ENCODE results near the gene PELI2. TPM values are rescaled to one million over a fixed set of nuclear protein-coding genes. Genes with fewer than 3 reads are reported as not detected.

PELI2 gene
- total RNA-seq, 1 experiment from 2014 or later, result 23.5 TPM

DNA sequence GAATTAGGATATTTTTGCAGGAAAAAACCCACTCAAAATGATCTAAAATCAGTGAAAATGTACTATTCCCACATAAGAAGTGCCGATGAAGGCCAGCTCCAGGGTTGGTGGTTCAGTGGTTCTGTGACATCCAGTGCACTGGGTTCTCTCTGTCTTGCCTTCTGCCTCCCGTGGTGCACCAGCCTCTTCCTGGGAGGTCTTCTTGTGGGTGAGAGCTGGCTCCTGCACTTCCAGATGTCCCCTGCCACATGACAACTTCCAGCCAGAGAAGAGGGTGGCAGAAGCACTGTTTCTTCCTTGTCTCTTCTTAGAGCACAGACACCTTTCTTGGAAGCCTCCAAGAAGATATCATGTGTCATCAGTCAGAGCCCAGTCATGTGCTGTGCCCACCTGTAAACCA is 170.9 kb downstream of the PELI2 start:
- CTCF ChIA-PET, result no interaction called here
- Mint-ChIP-seq H3K4me1 (no peaks in the 10 kb centered on the region), H3K36me3 (peaks cover 3% of the 10 kb centered on the region; the same call in 1 of the 2 replicates), H3K4me3 (no peak overlapping the region), H3K27ac (no peak overlapping the region), H3K9me3 (no peaks in the 10 kb centered on the region), H3K27me3 (ENCODE audit: low read depth) (no peaks in the 10 kb centered on the region)
- ATAC-seq (no peak), DNase-seq (ENCODE audit: low spot score) (no peak)
- POLR2A ChIA-PET, result no interaction called here
- TF ChIP-seq NR3C1 (CRISPR knock-in tag; conservative IDR thresholded peaks at IDR 0.05; ENCODE audit: low read depth), result no peak
- TF ChIP-seq, protein P1, sequence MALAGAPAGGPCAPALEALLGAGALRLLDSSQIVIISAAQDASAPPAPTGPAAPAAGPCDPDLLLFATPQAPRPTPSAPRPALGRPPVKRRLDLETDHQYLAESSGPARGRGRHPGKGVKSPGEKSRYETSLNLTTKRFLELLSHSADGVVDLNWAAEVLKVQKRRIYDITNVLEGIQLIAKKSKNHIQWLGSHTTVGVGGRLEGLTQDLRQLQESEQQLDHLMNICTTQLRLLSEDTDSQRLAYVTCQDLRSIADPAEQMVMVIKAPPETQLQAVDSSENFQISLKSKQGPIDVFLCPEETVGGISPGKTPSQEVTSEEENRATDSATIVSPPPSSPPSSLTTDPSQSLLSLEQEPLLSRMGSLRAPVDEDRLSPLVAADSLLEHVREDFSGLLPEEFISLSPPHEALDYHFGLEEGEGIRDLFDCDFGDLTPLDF (CRISPR knock-in tag; IDR thresholded peaks at IDR 0.05), result no peak
- TF ChIP-seq, protein P2, sequence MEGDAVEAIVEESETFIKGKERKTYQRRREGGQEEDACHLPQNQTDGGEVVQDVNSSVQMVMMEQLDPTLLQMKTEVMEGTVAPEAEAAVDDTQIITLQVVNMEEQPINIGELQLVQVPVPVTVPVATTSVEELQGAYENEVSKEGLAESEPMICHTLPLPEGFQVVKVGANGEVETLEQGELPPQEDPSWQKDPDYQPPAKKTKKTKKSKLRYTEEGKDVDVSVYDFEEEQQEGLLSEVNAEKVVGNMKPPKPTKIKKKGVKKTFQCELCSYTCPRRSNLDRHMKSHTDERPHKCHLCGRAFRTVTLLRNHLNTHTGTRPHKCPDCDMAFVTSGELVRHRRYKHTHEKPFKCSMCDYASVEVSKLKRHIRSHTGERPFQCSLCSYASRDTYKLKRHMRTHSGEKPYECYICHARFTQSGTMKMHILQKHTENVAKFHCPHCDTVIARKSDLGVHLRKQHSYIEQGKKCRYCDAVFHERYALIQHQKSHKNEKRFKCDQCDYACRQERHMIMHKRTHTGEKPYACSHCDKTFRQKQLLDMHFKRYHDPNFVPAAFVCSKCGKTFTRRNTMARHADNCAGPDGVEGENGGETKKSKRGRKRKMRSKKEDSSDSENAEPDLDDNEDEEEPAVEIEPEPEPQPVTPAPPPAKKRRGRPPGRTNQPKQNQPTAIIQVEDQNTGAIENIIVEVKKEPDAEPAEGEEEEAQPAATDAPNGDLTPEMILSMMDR (IDR thresholded peaks at IDR 0.05), result no peak
- TF ChIP-seq, protein P3, sequence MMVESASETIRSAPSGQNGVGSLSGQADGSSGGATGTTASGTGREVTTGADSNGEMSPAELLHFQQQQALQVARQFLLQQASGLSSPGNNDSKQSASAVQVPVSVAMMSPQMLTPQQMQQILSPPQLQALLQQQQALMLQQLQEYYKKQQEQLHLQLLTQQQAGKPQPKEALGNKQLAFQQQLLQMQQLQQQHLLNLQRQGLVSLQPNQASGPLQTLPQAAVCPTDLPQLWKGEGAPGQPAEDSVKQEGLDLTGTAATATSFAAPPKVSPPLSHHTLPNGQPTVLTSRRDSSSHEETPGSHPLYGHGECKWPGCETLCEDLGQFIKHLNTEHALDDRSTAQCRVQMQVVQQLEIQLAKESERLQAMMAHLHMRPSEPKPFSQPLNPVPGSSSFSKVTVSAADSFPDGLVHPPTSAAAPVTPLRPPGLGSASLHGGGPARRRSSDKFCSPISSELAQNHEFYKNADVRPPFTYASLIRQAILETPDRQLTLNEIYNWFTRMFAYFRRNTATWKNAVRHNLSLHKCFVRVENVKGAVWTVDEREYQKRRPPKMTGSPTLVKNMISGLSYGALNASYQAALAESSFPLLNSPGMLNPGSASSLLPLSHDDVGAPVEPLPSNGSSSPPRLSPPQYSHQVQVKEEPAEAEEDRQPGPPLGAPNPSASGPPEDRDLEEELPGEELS (CRISPR knock-in tag; IDR thresholded peaks at IDR 0.05), result no peak
- no peak for TF ChIP-seq NFE2L1 (CRISPR knock-in tag; IDR thresholded peaks at IDR 0.05)
- TF ChIP-seq PRRX2 (CRISPR knock-in tag; IDR thresholded peaks at IDR 0.05), result no peak
- TF ChIP-seq, protein P4, sequence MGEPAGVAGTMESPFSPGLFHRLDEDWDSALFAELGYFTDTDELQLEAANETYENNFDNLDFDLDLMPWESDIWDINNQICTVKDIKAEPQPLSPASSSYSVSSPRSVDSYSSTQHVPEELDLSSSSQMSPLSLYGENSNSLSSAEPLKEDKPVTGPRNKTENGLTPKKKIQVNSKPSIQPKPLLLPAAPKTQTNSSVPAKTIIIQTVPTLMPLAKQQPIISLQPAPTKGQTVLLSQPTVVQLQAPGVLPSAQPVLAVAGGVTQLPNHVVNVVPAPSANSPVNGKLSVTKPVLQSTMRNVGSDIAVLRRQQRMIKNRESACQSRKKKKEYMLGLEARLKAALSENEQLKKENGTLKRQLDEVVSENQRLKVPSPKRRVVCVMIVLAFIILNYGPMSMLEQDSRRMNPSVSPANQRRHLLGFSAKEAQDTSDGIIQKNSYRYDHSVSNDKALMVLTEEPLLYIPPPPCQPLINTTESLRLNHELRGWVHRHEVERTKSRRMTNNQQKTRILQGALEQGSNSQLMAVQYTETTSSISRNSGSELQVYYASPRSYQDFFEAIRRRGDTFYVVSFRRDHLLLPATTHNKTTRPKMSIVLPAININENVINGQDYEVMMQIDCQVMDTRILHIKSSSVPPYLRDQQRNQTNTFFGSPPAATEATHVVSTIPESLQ (CRISPR knock-in tag; IDR thresholded peaks at IDR 0.05), result no peak
- no peak for TF ChIP-seq IRF2 (CRISPR knock-in tag; IDR thresholded peaks at IDR 0.05; ENCODE audit: borderline replicate concordance, low read depth)
- TF ChIP-seq EMX1 (CRISPR knock-in tag; IDR thresholded peaks at IDR 0.05), result no peak

DNA sequence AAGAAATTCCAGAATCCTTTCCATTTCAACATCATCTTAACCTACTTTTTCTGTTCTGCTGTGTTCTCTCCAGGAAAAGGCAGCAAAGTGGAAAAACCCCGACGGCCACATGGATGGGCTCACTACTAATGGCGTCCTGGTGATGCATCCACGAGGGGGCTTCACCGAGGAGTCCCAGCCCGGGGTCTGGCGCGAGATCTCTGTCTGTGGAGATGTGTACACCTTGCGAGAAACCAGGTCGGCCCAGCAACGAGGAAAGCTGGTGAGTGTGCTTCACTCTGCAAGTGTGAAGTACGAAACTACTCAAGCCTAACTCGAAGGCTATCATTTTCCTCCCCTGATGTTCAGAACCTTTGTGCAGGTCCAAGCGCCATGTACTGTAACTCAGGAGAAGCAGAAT is 172.0 kb downstream of the PELI2 start:
- Mint-ChIP-seq H3K9me3 (no peaks in the 10 kb centered on the region), H3K4me1 (no peaks in the 10 kb centered on the region), H3K4me3 (no peak overlapping the region), H3K36me3 (peaks cover 3% of the 10 kb centered on the region; the same call in 1 of the 2 replicates), H3K27ac (no peak overlapping the region), H3K27me3 (ENCODE audit: low read depth) (no peaks in the 10 kb centered on the region)
- ChIA-PET CTCF (no interaction called here), POLR2A (no interaction called here)
- no peak for ATAC-seq
- DNase-seq (ENCODE audit: low spot score), result no peak
- TF ChIP-seq, protein P3 (CRISPR knock-in tag; IDR thresholded peaks at IDR 0.05), result no peak
- TF ChIP-seq, protein P1 (CRISPR knock-in tag; IDR thresholded peaks at IDR 0.05), result no peak
- TF ChIP-seq GABPB1 (CRISPR knock-in tag; IDR thresholded peaks at IDR 0.05) (no peak), ESRRA (CRISPR knock-in tag; IDR thresholded peaks at IDR 0.05; ENCODE audit: borderline replicate concordance) (no peak), OVOL2 (CRISPR knock-in tag; IDR thresholded peaks at IDR 0.05; ENCODE audit: borderline replicate concordance) (no peak), KAT7 (CRISPR knock-in tag; IDR thresholded peaks at IDR 0.05; ENCODE audit: borderline replicate concordance) (no peak), FOXK1 (CRISPR knock-in tag; IDR thresholded peaks at IDR 0.05) (no peak), TEAD1 (CRISPR knock-in tag; IDR thresholded peaks at IDR 0.05) (no peak), ELF4 (CRISPR knock-in tag; IDR thresholded peaks at IDR 0.05; ENCODE audit: low read depth) (no peak), NFYB (CRISPR knock-in tag; conservative IDR thresholded peaks at IDR 0.05; ENCODE audit: low read depth) (no peak), FOXJ3 (CRISPR knock-in tag; IDR thresholded peaks at IDR 0.05; ENCODE audit: borderline replicate concordance) (no peak), CBFB (CRISPR knock-in tag; IDR thresholded peaks at IDR 0.05; ENCODE audit: low read depth) (no peak)
- TF ChIP-seq, protein P5, sequence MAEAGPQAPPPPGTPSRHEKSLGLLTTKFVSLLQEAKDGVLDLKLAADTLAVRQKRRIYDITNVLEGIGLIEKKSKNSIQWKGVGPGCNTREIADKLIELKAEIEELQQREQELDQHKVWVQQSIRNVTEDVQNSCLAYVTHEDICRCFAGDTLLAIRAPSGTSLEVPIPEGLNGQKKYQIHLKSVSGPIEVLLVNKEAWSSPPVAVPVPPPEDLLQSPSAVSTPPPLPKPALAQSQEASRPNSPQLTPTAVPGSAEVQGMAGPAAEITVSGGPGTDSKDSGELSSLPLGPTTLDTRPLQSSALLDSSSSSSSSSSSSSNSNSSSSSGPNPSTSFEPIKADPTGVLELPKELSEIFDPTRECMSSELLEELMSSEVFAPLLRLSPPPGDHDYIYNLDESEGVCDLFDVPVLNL (CRISPR knock-in tag; IDR thresholded peaks at IDR 0.05; ENCODE audit: borderline replicate concordance, low read depth), result no peak
- TF ChIP-seq, protein P6, sequence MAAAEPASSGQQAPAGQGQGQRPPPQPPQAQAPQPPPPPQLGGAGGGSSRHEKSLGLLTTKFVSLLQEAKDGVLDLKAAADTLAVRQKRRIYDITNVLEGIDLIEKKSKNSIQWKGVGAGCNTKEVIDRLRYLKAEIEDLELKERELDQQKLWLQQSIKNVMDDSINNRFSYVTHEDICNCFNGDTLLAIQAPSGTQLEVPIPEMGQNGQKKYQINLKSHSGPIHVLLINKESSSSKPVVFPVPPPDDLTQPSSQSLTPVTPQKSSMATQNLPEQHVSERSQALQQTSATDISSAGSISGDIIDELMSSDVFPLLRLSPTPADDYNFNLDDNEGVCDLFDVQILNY (CRISPR knock-in tag; IDR thresholded peaks at IDR 0.05), result no peak
- TF ChIP-seq, protein P7, sequence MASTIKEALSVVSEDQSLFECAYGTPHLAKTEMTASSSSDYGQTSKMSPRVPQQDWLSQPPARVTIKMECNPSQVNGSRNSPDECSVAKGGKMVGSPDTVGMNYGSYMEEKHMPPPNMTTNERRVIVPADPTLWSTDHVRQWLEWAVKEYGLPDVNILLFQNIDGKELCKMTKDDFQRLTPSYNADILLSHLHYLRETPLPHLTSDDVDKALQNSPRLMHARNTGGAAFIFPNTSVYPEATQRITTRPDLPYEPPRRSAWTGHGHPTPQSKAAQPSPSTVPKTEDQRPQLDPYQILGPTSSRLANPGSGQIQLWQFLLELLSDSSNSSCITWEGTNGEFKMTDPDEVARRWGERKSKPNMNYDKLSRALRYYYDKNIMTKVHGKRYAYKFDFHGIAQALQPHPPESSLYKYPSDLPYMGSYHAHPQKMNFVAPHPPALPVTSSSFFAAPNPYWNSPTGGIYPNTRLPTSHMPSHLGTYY (CRISPR knock-in tag; IDR thresholded peaks at IDR 0.05), result no peak

Measured in WTC11 (cell line).